ENCODE data around the gene THAP7. TPM values are rescaled to one million over a fixed set of nuclear protein-coding genes. Genes with fewer than 3 reads are reported as not detected.

THAP7 gene
- total RNA-seq, 1 experiment from 2014 or later = 24.6 TPM

GRCh38 chr22:20951932-20952380, 50.0 kb downstream of the THAP7 start:
- Mint-ChIP-seq H3K4me1 (peaks cover 6 to 13% of the 10 kb centered on the region in 2 experiments), H3K27ac (peak overlapping the region in 1 of 3 experiments; percentile 36; a peak in 1 of 7 replicates), H3K36me3 (ENCODE audit: insufficient read depth in 1 of 3, low read depth in 3 of 3) (peaks cover 20 to 57% (median 54%) of the 10 kb centered on the region in 3 experiments; a peak in 6 of 7 replicates), H3K27me3 (ENCODE audit: low read depth) (peaks cover 6% of the 10 kb centered on the region), H3K4me3 (no peak overlapping the region), H3K9me3 (no peaks in the 10 kb centered on the region)
- Histone ChIP-seq H3T11ph (ENCODE audit: low read length) (no peak overlapping the region), H4K5ac (ENCODE audit: insufficient read length, low read depth, low read length) (no peak overlapping the region), H3K9ac (ENCODE audit: extremely low read depth, insufficient read length, low read length) (no peak overlapping the region), H3K79me1 (ENCODE audit: insufficient read depth, low read depth, low read length, poor library complexity, severe bottlenecking) (peaks cover 5% of the 10 kb centered on the region), H3K23me2 (ENCODE audit: insufficient read length, low read depth, low read length, poor library complexity, severe bottlenecking) (no peaks in the 10 kb centered on the region), H2AFZ (ENCODE audit: low read length) (no peak overlapping the region), H2BK12ac (ENCODE audit: insufficient read length, low read depth, low read length) (no peak overlapping the region), H3K14ac (ENCODE audit: insufficient read depth, low read length) (no peak overlapping the region), H3K4ac (ENCODE audit: low read depth, low read length) (no peak overlapping the region), H2BK20ac (ENCODE audit: low read depth, low read length, poor library complexity, severe bottlenecking) (no peak overlapping the region), H4K91ac (ENCODE audit: insufficient read length, low read depth, low read length) (no peak overlapping the region), H3K79me2 (ENCODE audit: insufficient read depth, low read length) (peaks cover 6% of the 10 kb centered on the region; the same call in 1 of the 2 replicates), H3K27ac (ENCODE audit: insufficient read length, low read depth, low read length) (no peak overlapping the region), H4K8ac (replicated peaks; ENCODE audit: insufficient read length, low read depth, low read length) (no peak overlapping the region), H3K4me2 (ENCODE audit: insufficient read depth, insufficient read length, low read length) (no peak overlapping the region), H3K56ac (ENCODE audit: insufficient read length, low read depth, low read length) (no peak overlapping the region), H2BK5ac (ENCODE audit: insufficient read length, low read length) (no peak overlapping the region), H3K4me1 (ENCODE audit: insufficient read depth, low read length) (no peaks in the 10 kb centered on the region), H2AK5ac (ENCODE audit: insufficient read length, low read length) (no peak overlapping the region), H2BK15ac (ENCODE audit: low read depth, low read length) (no peak overlapping the region), H3K18ac (ENCODE audit: insufficient read length, low read depth, low read length) (no peak overlapping the region), H2BK120ac (ENCODE audit: low read depth, low read length, poor library complexity, severe bottlenecking) (no peak overlapping the region), H3K9me3 (ENCODE audit: control insufficient read depth, low read depth, low read length) (no peaks in the 10 kb centered on the region), H3K23ac (ENCODE audit: insufficient read length, low read depth, low read length) (no peak overlapping the region), H4K20me1 (ENCODE audit: control insufficient read depth, insufficient read depth, insufficient read length) (no peaks in the 10 kb centered on the region), H3K27me3 (ENCODE audit: insufficient read depth, low read length) (no peaks in the 10 kb centered on the region)
- no CpG with 5 or more reads among the region's 8 CpGs for WGBS (ENCODE audit: extremely low coverage, insufficient read length, low lambda C conversion rate)
- TF ChIP-seq CTCF (conservative IDR thresholded peaks at IDR 0.05) = peak; percentile 17; the same call in 1 of the 3 replicates
- no peak for DNase-seq

Measured in H9 (cell line).